ENCODE results near the gene VWF. TPM values are rescaled to one million over a fixed set of nuclear protein-coding genes. Genes with fewer than 3 reads are reported as not detected.
A peak's percentile ranks its signal among the peaks of the same experiment; 100 is the strongest.

Gene VWF
- total RNA-seq, 1 donor from 2014 or later, result 0.70 TPM

GRCh38 chr12:6077692-6078083 is 46.8 kb downstream of the VWF start:
- no peaks in the 10 kb centered on the region for H3K36me3 Mint-ChIP-seq
- H3K4me3 Mint-ChIP-seq, result no peak overlapping the region
- no peak overlapping the region for H3K27ac Mint-ChIP-seq
- H3K4me1 Mint-ChIP-seq (ENCODE audit: unreplicated experiment), result peaks cover 12% of the 10 kb centered on the region
- TF ChIP-seq, protein P1, sequence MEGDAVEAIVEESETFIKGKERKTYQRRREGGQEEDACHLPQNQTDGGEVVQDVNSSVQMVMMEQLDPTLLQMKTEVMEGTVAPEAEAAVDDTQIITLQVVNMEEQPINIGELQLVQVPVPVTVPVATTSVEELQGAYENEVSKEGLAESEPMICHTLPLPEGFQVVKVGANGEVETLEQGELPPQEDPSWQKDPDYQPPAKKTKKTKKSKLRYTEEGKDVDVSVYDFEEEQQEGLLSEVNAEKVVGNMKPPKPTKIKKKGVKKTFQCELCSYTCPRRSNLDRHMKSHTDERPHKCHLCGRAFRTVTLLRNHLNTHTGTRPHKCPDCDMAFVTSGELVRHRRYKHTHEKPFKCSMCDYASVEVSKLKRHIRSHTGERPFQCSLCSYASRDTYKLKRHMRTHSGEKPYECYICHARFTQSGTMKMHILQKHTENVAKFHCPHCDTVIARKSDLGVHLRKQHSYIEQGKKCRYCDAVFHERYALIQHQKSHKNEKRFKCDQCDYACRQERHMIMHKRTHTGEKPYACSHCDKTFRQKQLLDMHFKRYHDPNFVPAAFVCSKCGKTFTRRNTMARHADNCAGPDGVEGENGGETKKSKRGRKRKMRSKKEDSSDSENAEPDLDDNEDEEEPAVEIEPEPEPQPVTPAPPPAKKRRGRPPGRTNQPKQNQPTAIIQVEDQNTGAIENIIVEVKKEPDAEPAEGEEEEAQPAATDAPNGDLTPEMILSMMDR (conservative IDR thresholded peaks at IDR 0.05), result no peak
- peaks cover 12% of the 10 kb centered on the region for H3K27me3 Mint-ChIP-seq
- DNase-seq (ENCODE audit: extremely low spot score, unreplicated experiment), result no peak
- no peaks in the 10 kb centered on the region for H3K9me3 Mint-ChIP-seq

DNA sequence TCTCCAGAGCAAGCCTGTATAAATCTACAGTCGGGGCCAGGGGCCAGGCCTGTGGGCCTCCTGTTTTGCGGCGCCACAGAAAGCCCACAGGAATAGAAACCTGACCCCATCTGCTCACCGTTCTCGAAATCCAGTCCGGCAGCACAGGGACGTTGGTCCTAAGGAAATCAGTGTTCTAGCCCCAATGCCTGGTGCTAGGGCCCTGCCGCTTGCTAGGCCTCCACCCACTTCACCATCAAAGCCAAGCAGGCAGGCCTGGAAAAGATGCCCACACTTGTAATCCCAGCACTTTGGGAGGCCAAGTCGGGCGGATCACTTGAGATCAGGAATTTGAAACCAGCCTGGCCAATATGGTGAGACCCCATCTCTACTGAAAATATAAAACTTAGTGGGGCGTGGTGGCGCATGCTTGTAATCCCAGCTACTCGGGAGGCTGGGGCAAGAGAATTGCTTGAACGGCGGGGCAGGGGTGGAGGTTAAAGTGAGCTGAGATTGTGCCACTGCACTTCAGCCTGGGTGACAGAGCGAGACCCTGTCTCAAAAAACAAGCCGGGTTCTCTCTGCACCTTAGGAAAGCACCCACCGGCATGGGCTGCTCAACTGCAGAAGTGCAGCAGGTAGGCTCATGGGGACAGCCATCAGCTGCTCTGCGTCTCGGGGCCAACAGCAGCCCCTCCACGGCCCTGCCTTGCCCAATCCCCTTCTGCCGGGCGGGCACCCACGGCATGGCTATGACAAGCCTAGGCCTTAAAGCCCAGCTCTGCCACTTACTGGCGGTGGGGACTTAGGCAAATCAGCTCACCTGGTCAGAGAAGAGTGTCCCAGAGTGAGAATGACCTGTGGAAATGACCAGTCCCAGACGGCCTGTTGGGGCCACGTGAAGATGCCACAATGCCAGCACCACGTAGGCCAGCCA is 47.4 kb downstream of the VWF start:
- no peak overlapping the region for H3K4me3 Mint-ChIP-seq
- no peak for DNase-seq (ENCODE audit: extremely low spot score, unreplicated experiment)
- TF ChIP-seq, protein P1 (conservative IDR thresholded peaks at IDR 0.05), result no peak
- H3K27me3 Mint-ChIP-seq, result peaks cover 12% of the 10 kb centered on the region
- no peaks in the 10 kb centered on the region for H3K9me3 Mint-ChIP-seq
- H3K4me1 Mint-ChIP-seq (ENCODE audit: unreplicated experiment), result peaks cover 12% of the 10 kb centered on the region
- no peak overlapping the region for H3K27ac Mint-ChIP-seq
- H3K36me3 Mint-ChIP-seq, result no peaks in the 10 kb centered on the region

GRCh38 chr12:6076346-6076745 is 48.1 kb downstream of the VWF start:
- H3K27ac Mint-ChIP-seq, result no peak overlapping the region

DNA sequence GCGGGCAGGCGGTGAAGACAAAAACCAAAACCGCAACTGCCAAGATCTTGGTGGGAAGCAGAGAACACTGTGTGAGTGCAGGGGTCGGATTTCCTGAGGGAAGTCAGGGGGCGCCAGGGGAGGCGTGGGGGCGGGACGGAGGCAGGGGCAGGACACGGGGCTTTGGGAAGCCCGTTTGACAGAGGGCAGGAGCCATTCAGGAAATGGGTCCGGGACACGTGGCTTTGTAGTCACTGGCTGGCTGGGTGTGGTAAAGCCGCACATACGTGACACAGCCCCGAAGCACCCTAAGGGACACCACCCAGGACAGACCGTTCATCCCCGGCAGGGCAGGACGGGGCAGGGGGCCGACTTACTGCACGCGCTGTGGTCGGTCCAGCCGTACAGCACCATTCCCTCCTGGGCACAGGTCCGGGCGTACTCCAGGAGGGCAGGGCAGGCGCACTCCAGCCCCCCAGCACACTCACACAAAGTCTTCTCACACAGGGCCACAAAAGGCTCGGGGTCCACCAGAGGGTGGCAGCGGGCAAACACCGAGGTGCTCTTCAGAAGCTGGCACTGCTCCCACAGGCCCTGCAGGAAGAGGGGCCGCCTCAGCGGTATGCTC is 49.4 kb downstream of the VWF start:
- Mint-ChIP-seq H3K36me3 (no peaks in the 10 kb centered on the region), H3K27ac (peak overlapping the region; percentile 24), H3K27me3 (peaks cover 15% of the 10 kb centered on the region), H3K4me1 (ENCODE audit: unreplicated experiment) (peaks cover 12% of the 10 kb centered on the region), H3K9me3 (no peaks in the 10 kb centered on the region), H3K4me3 (peak overlapping the region; percentile 44)
- TF ChIP-seq, protein P1 (conservative IDR thresholded peaks at IDR 0.05), result no peak
- no peak for DNase-seq (ENCODE audit: extremely low spot score, unreplicated experiment)

More at GRCh38 chr12:6076346-6076745, 48.1 kb downstream of the VWF start:
- Mint-ChIP-seq H3K9me3 (no peaks in the 10 kb centered on the region), H3K4me3 (no peak overlapping the region), H3K27me3 (peaks cover 13% of the 10 kb centered on the region), H3K36me3 (no peaks in the 10 kb centered on the region), H3K4me1 (ENCODE audit: unreplicated experiment) (peaks cover 12% of the 10 kb centered on the region)
- DNase-seq (ENCODE audit: extremely low spot score, unreplicated experiment), result no peak
- TF ChIP-seq, protein P1 (conservative IDR thresholded peaks at IDR 0.05), result no peak

- H3K4me3 Mint-ChIP-seq, result peak overlapping the region; percentile 44
- no peaks in the 10 kb centered on the region for H3K9me3 Mint-ChIP-seq
- TF ChIP-seq, protein P1 (conservative IDR thresholded peaks at IDR 0.05), result no peak
- H3K27me3 Mint-ChIP-seq, result peaks cover 14% of the 10 kb centered on the region
- DNase-seq (ENCODE audit: extremely low spot score, unreplicated experiment), result no peak
- peak overlapping the region; percentile 24 for H3K27ac Mint-ChIP-seq
- H3K36me3 Mint-ChIP-seq, result no peaks in the 10 kb centered on the region
- H3K4me1 Mint-ChIP-seq (ENCODE audit: unreplicated experiment), result peaks cover 12% of the 10 kb centered on the region
Measured at GRCh38 chr12:6074427-6074826, 50.0 kb downstream of the VWF start.
